NCI-H774 (cell line): ENCODE measurements around the gene TRIM27.
A peak's percentile ranks its signal among the peaks of the same experiment; 100 is the strongest.
"Not testable (repeated sequence)": the region's sequence is repeated elsewhere in the genome, so short reads cannot be mapped to it uniquely, and the experiment has no call there.

Source experiments
- DNase-seq: peaks from one replicate; lab custom pipeline; 2025; lab: John Stamatoyannopoulos, UW

Gene TRIM27

GRCh38 chr6:28943223-28943556 is 19.4 kb upstream of the TRIM27 start:
- no peak for DNase-seq

GRCh38 chr6:28941684-28942448 is 18.1 kb upstream of the TRIM27 start:
- no peak for DNase-seq

- DNase-seq: peak; percentile 76
Observed at GRCh38 chr6:28940858-28941683, 17.3 kb upstream of the TRIM27 start.

- DNase-seq: no peak
Observed at GRCh38 chr6:28940294-28940857, 16.6 kb upstream of the TRIM27 start.

GRCh38 chr6:28933069-28933468 is 9.3 kb upstream of the TRIM27 start:
- no peak for DNase-seq

GRCh38 chr6:28929887-28930620 is 6.3 kb upstream of the TRIM27 start:
- DNase-seq: no peak

- DNase-seq: not testable (repeated sequence)
Observed at GRCh38 chr6:28929339-28929738, 5.6 kb upstream of the TRIM27 start.

- DNase-seq: no peak
Observed at GRCh38 chr6:28927846-28928245, 4.1 kb upstream of the TRIM27 start.

- DNase-seq: no peak
Observed at GRCh38 chr6:28922821-28923317, 916 bp downstream of the TRIM27 start.

GRCh38 chr6:28922004-28922820 is 1.6 kb downstream of the TRIM27 start:
- no peak for DNase-seq

- no peak for DNase-seq
Observed at GRCh38 chr6:28920281-28920680, 3.5 kb downstream of the TRIM27 start.

- no peak for DNase-seq
Observed at GRCh38 chr6:28914941-28915340, 8.8 kb downstream of the TRIM27 start.

- DNase-seq: no peak
Observed at GRCh38 chr6:28910901-28911690, 12.7 kb downstream of the TRIM27 start.

GRCh38 chr6:28907394-28907793 is 16.4 kb downstream of the TRIM27 start:
- no peak for DNase-seq

- no peak for DNase-seq
Observed at GRCh38 chr6:28906669-28907068, 17.1 kb downstream of the TRIM27 start.

GRCh38 chr6:28903686-28904085 is 20.1 kb downstream of the TRIM27 start:
- DNase-seq: no peak

- no peak for DNase-seq
Observed at GRCh38 chr6:28901831-28902230, 22.0 kb downstream of the TRIM27 start.

GRCh38 chr6:28900577-28901256 is 23.1 kb downstream of the TRIM27 start:
- no peak for DNase-seq

- DNase-seq: no peak
Observed at GRCh38 chr6:28898710-28898965, 25.1 kb downstream of the TRIM27 start.

- DNase-seq: no peak
Observed at GRCh38 chr6:28897369-28897745, 26.4 kb downstream of the TRIM27 start.
